ENCODE measurements around the gene GALNT8. TPM values are rescaled to one million over a fixed set of nuclear protein-coding genes. Genes with fewer than 3 reads are reported as not detected.

GALNT8 gene
- total RNA-seq, 1 donor: not detected

GRCh38 chr12:4723226-4723625 lies 3.0 kb downstream of the GALNT8 start:
- no peak for TF ChIP-seq CTCF (IDR thresholded peaks at IDR 0.05; ENCODE audit: extremely low read depth, low read depth, low read length)
- Histone ChIP-seq H3K36me3 (ENCODE audit: insufficient read depth, low read length) (no peaks in the 10 kb centered on the region), H3K27me3 (ENCODE audit: insufficient read depth, low read length) (no peaks in the 10 kb centered on the region), H3K79me2 (ENCODE audit: insufficient read depth, low read length) (no peaks in the 10 kb centered on the region), H4K20me1 (ENCODE audit: insufficient read depth, low read length) (no peaks in the 10 kb centered on the region), H3K27ac (ENCODE audit: low read depth, low read length) (no peak overlapping the region), H3K4me1 (ENCODE audit: insufficient read depth, low read length) (no peaks in the 10 kb centered on the region), H3K4me3 (ENCODE audit: insufficient read depth, low read length) (no peak overlapping the region), H3K4me2 (ENCODE audit: insufficient read depth, low read length) (no peak overlapping the region), H3K9me3 (ENCODE audit: low read depth, low read length) (no peaks in the 10 kb centered on the region), H2AFZ (ENCODE audit: low read length) (no peak overlapping the region)
- DNase-seq (ENCODE audit: insufficient read length, low spot score, missing footprints): no peak

GRCh38 chr12:4725057-4725456 lies 4.9 kb downstream of the GALNT8 start:
- H3K9me3 ChIP-seq (ENCODE audit: low read depth, low read length): no peaks in the 10 kb centered on the region
- H3K27ac ChIP-seq (ENCODE audit: low read depth, low read length): no peak overlapping the region
- no peaks in the 10 kb centered on the region for H3K79me2 ChIP-seq (ENCODE audit: insufficient read depth, low read length)
- no peak overlapping the region for H3K4me3 ChIP-seq (ENCODE audit: insufficient read depth, low read length)
- no peak for DNase-seq (ENCODE audit: insufficient read length, low spot score, missing footprints)
- no peaks in the 10 kb centered on the region for H3K36me3 ChIP-seq (ENCODE audit: insufficient read depth, low read length)
- H2AFZ ChIP-seq (ENCODE audit: low read length): no peak overlapping the region
- H3K4me1 ChIP-seq (ENCODE audit: insufficient read depth, low read length): no peaks in the 10 kb centered on the region
- no peaks in the 10 kb centered on the region for H3K27me3 ChIP-seq (ENCODE audit: insufficient read depth, low read length)
- no peaks in the 10 kb centered on the region for H4K20me1 ChIP-seq (ENCODE audit: insufficient read depth, low read length)
- no peak overlapping the region for H3K4me2 ChIP-seq (ENCODE audit: insufficient read depth, low read length)
- no peak for TF ChIP-seq CTCF (IDR thresholded peaks at IDR 0.05; ENCODE audit: extremely low read depth, low read depth, low read length)

GRCh38 chr12:4734625-4735340 lies 14.6 kb downstream of the GALNT8 start:
- Histone ChIP-seq H3K9me3 (ENCODE audit: low read depth, low read length) (no peaks in the 10 kb centered on the region), H3K36me3 (ENCODE audit: insufficient read depth, low read length) (no peaks in the 10 kb centered on the region), H3K27me3 (ENCODE audit: insufficient read depth, low read length) (no peaks in the 10 kb centered on the region), H4K20me1 (ENCODE audit: insufficient read depth, low read length) (no peaks in the 10 kb centered on the region), H3K27ac (ENCODE audit: low read depth, low read length) (no peak overlapping the region), H3K4me3 (ENCODE audit: insufficient read depth, low read length) (no peak overlapping the region), H3K4me1 (ENCODE audit: insufficient read depth, low read length) (no peaks in the 10 kb centered on the region), H3K79me2 (ENCODE audit: insufficient read depth, low read length) (no peaks in the 10 kb centered on the region), H3K4me2 (ENCODE audit: insufficient read depth, low read length) (no peak overlapping the region), H2AFZ (ENCODE audit: low read length) (no peak overlapping the region)
- no peak for TF ChIP-seq CTCF (IDR thresholded peaks at IDR 0.05; ENCODE audit: extremely low read depth, low read depth, low read length)
- DNase-seq (ENCODE audit: insufficient read length, low spot score, missing footprints): no peak

GRCh38 chr12:4736091-4736490 lies 15.9 kb downstream of the GALNT8 start:
- no peaks in the 10 kb centered on the region for H3K36me3 ChIP-seq (ENCODE audit: insufficient read depth, low read length)
- no peak for DNase-seq (ENCODE audit: insufficient read length, low spot score, missing footprints)
- H3K27ac ChIP-seq (ENCODE audit: low read depth, low read length): no peak overlapping the region
- no peaks in the 10 kb centered on the region for H4K20me1 ChIP-seq (ENCODE audit: insufficient read depth, low read length)
- H3K27me3 ChIP-seq (ENCODE audit: insufficient read depth, low read length): no peaks in the 10 kb centered on the region
- no peak for TF ChIP-seq CTCF (IDR thresholded peaks at IDR 0.05; ENCODE audit: extremely low read depth, low read depth, low read length)
- H3K4me3 ChIP-seq (ENCODE audit: insufficient read depth, low read length): no peak overlapping the region
- H3K79me2 ChIP-seq (ENCODE audit: insufficient read depth, low read length): no peaks in the 10 kb centered on the region
- H3K4me2 ChIP-seq (ENCODE audit: insufficient read depth, low read length): no peak overlapping the region
- H3K4me1 ChIP-seq (ENCODE audit: insufficient read depth, low read length): no peaks in the 10 kb centered on the region
- H2AFZ ChIP-seq (ENCODE audit: low read length): no peak overlapping the region
- no peaks in the 10 kb centered on the region for H3K9me3 ChIP-seq (ENCODE audit: low read depth, low read length)

All from osteoblast (primary cell).